ENCODE results near the gene CST5.
"Not testable (repeated sequence)": the region's sequence is repeated elsewhere in the genome, so short reads cannot be mapped to it uniquely, and the experiment has no call there.

Gene CST5

GRCh38 chr20:23887856-23888255 is 8.3 kb upstream of the CST5 start:
- TF ChIP-seq CTCF (IDR thresholded peaks at IDR 0.05; ENCODE audit: extremely low read depth, missing control alignments), result no peak
- no peak for DNase-seq (ENCODE audit: low spot score)

- no peak for TF ChIP-seq CTCF (IDR thresholded peaks at IDR 0.05; ENCODE audit: extremely low read depth, missing control alignments)
- no peak for DNase-seq (ENCODE audit: low spot score)
These were observed 5.2 kb upstream of the CST5 start for GRCh38 chr20:23884771-23885162.

- TF ChIP-seq CTCF (IDR thresholded peaks at IDR 0.05; ENCODE audit: extremely low read depth, missing control alignments), result no peak
- DNase-seq (ENCODE audit: low spot score), result no peak
These were observed 4.7 kb upstream of the CST5 start for GRCh38 chr20:23884136-23884770.

GRCh38 chr20:23881371-23881770 is 1.8 kb upstream of the CST5 start:
- no peak for TF ChIP-seq CTCF (IDR thresholded peaks at IDR 0.05; ENCODE audit: extremely low read depth, missing control alignments)
- no peak for DNase-seq (ENCODE audit: low spot score)

GRCh38 chr20:23880417-23880816 is 869 bp upstream of the CST5 start:
- no peak for TF ChIP-seq CTCF (IDR thresholded peaks at IDR 0.05; ENCODE audit: extremely low read depth, missing control alignments)
- no peak for DNase-seq (ENCODE audit: low spot score)

GRCh38 chr20:23879811-23880374 is 345 bp upstream of the CST5 start:
- DNase-seq (ENCODE audit: low spot score), result no peak
- TF ChIP-seq CTCF (IDR thresholded peaks at IDR 0.05; ENCODE audit: extremely low read depth, missing control alignments), result no peak

GRCh38 chr20:23878787-23879186 is 761 bp downstream of the CST5 start:
- no peak for TF ChIP-seq CTCF (IDR thresholded peaks at IDR 0.05; ENCODE audit: extremely low read depth, missing control alignments)
- no peak for DNase-seq (ENCODE audit: low spot score)

- DNase-seq (ENCODE audit: low spot score), result not testable (repeated sequence)
These were observed 1.5 kb downstream of the CST5 start for GRCh38 chr20:23878016-23878542.
